Gastrocnemius medialis (tissue), 4 donors: ENCODE results near the gene PCDHB9.
"Not testable (repeated sequence)": the region's sequence is repeated elsewhere in the genome, so short reads cannot be mapped to it uniquely, and the experiment has no call there.

Experiments
- CTCF ChIP-seq, 5 experiments: fragments of 450-650 bp in 3 of 5; fragments of 200-600 bp in 2 of 5; sonication (generic) in 2 of 5; IDR thresholded peaks in 4 of 5; conservative IDR thresholded peaks in 1 of 5; 1 replicate in 4 of 5; 2 replicates in 1 of 5; pipeline ENCODE4 v1.5.1; 2016 to 2019; ENCODE audit warnings: antibody characterized with exemption in 5 of 5, mild to moderate bottlenecking in 3 of 5, moderate library complexity in 3 of 5
- POLR2A ChIP-seq, 2 donors: fragments of 450-650 bp; IDR thresholded peaks; one replicate each; pipeline ENCODE4 v1.6.1; 2017; ENCODE audit warnings: antibody characterized with exemption in 2 of 2, mild to moderate bottlenecking in 2 of 2, moderate library complexity in 2 of 2

DNA sequence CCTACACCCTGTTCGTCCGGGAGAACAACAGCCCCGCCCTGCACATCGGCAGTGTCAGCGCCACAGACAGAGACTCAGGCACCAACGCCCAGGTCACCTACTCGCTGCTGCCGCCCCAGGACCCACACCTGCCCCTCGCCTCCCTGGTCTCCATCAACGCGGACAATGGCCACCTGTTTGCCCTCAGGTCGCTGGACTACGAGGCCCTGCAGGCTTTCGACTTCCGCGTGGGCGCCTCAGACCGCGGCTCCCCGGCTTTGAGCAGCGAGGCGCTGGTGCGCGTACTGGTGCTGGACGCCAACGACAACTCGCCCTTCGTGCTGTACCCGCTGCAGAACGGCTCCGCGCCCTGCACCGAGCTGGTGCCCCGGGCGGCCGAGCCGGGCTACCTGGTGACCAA is 1.7 kb downstream of the PCDHB9 start:
- not testable (repeated sequence) for TF ChIP-seq CTCF (IDR thresholded peaks at IDR 0.05 in 4 of 5, conservative IDR thresholded peaks at IDR 0.05 in 1 of 5); POLR2A (IDR thresholded peaks at IDR 0.05)
